GM19193 (cell line): ENCODE results near the gene ZFP69B.

Source experiments
- POLR2A ChIP-seq: IDR thresholded peaks from 4 replicates; pipeline ENCODE4 v1.6.1; 2011; ENCODE audit not compliant: insufficient read depth, insufficient read length; ENCODE audit errors: extremely low read depth

The ZFP69B gene

GRCh38 chr1:40476924-40477677, 26.8 kb downstream of the ZFP69B start, which contains the start of gene ZFP69:
ZFP69 (plus strand) TSS chr1:40477290; CDS start chr1:40479362, 2,072 bp downstream.
- peak; percentile 75 for TF ChIP-seq POLR2A

GRCh38 chr1:40477678-40478053, 27.4 kb downstream of the ZFP69B start:
- no peak for TF ChIP-seq POLR2A

GRCh38 chr1:40478276-40478675, 28.0 kb downstream of the ZFP69B start:
- no peak for TF ChIP-seq POLR2A

- no peak for TF ChIP-seq POLR2A
Measured at GRCh38 chr1:40479156-40479555, 28.9 kb downstream of the ZFP69B start.

- TF ChIP-seq POLR2A: no peak
Measured at GRCh38 chr1:40495315-40495903, 45.1 kb downstream of the ZFP69B start.

GRCh38 chr1:40507973-40508372, 57.7 kb downstream of the ZFP69B start:
- no peak for TF ChIP-seq POLR2A

GRCh38 chr1:40508375-40509341, 58.4 kb downstream of the ZFP69B start, which contains the start of gene EXO5:
EXO5 (plus strand) TSS chr1:40508767; CDS start chr1:40514545, 5,778 bp downstream.
- peak; percentile 83 for TF ChIP-seq POLR2A
